Activated CD4-positive, CD25-positive, alpha-beta regulatory T cell treated with anti-CD3 and anti-CD28 coated beads, Interleukin-2, amount 50 U/mL, for 72 hours (primary cell): ENCODE data around the gene ABCA7.
"Not testable (repeated sequence)": the region's sequence is repeated elsewhere in the genome, so short reads cannot be mapped to it uniquely, and the experiment has no call there.

Experiments used
- DNase-seq: peaks from one replicate; pipeline ENCODE4 v3.0.0; 2021

ABCA7 gene

GRCh38 chr19:1018393-1018792 lies 21.5 kb upstream of the ABCA7 start:
- DNase-seq, result no peak

DNA sequence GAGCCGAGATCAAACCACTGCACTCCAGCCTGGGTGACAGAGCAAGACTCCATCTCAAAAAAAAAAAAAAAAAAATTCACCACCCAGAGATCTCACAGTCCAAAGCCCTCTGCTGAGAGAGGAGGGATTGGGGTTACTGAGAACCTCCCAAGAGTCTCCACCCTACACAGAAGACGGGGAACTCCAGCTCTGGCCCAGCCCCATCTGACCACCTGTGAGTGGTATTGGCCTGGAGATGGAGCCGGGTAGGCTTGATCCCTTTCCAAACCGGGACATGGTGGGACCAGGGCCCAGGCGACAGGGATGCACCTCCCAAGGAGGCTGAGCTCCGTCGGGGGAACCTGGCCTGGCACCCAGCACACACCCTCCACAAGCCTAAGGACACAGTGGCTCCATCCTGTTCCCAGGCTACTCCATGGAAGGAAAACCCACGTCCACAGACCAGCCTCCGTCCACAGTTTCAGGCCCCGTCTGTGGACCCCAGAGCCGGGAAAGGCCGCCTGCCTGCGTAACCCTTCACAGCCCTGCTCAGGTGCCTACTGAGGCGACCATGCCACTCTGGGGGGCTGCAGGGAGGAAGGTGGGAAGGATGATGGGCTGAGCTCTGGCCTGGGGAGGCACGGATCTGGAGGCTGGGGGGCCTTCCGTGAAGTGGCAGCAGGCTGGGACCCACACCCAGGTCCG lies 20.8 kb upstream of the ABCA7 start:
- no peak for DNase-seq

DNA sequence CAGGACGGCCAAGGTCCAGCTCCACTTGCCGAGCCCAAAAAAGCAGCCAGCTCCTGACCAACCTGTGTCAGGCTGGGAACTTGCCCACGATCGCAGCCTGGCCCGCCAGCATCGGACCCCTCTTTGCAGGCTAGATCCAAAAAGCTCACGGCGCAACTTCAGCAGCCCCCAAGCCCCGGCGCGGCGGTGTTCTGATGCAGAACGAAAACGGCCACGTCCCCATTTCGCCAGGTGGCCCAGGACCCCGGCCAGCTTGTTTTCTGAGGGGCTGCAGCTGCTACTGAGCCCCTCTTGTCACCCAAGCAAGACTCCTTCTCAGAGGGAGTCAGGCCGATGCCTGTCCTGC lies 20.3 kb upstream of the ABCA7 start:
- no peak for DNase-seq

DNA sequence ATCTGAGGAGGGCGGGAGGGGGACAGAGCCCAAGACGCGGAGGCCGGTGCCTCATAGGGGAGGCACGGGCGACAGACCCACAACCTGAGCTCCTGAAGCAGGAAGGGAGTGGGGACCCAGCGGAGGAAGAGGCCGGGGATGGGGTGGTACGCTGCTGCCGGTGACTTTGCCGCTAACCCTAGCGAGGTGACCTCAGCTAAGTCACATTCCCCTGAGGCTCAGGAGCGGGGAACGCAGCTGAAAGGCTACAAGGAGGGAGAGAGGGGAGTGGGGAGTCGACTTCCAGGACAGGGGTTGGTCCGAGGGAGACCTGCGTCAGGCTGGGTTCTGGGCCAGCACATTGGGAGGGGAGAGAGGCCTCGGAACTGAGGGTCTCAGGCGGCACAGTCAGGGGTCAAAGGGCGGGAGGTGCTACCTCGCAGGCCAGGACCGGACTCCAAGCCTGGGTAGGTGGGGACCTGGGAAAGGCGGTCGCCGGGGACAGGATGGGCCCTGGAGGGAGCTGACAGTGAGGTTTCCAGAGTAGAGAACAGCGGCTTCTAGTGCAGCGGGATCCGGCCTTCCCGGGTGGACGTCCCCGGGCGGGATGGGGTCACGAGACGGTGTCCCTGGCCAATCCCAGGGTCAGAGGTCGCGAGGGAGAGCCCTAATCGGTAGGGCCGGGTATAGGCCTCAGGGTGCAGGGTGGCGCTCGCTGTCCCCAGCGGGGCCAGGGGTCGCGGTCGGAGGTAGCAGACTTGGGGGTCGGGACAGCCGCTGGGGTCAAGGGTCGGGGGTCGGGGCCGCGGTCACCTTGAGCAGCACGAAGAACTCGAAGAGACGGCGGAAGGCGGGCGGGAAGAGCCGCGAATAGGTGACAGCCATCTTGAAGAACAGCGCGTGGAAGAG lies 19.7 kb upstream of the ABCA7 start:
- peak; percentile 47 for DNase-seq

DNA sequence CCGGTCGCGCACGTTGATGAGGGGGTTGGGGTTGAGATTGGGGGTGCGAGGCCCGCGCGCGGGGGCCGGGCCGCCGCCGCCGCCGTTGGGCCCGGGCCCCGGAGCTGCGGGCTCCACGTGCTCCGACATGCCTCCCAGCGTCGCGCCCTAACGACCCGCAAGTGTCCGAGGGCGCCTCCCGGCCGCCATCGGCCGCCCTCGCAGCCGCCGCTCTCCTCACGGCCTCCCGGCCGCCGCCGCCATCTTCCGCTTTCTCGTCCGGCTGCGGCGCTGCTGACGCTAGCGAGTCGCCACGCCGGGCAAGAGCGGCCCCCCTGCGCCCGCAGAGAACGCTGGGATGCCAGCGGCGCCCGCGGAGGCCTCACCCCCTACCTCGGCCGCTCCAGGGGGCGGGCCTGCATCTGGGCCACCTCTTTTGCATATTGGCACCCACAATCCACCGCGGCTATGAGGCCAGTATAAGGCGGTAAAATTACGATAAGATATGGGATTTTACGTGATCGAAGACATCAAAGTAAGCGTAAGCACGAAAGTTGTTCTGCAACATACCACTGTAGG lies 19.0 kb upstream of the ABCA7 start, which contains the start of gene TMEM259:
Gene TMEM259, minus strand, starts transcription at position 256 of the 558 bp plus-strand sequence. Its CDS starts 127 bp downstream, at position 129.
- peak; percentile 93 for DNase-seq

DNA sequence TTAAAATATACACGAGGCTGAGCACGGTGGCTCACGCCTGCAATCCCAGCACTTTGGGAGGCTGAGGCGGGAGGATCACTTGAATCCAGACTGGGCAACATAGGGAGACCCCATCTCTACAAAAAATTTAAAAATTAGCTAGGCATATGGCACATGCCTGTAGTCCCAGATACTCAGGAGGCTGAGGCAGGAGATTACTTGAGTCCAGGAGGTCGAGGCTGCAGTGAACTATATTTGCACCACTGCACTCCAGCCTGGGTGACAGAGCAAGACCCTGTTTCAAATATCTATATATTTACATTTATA lies 16.1 kb upstream of the ABCA7 start:
- DNase-seq, result not testable (repeated sequence)

GRCh38 chr19:1025080-1025479 lies 14.8 kb upstream of the ABCA7 start:
- DNase-seq, result not testable (repeated sequence)

GRCh38 chr19:1025960-1026782 lies 13.7 kb upstream of the ABCA7 start, which contains the start of gene CNN2:
Gene CNN2 (plus strand): TSS chr19:1026608. CDS start chr19:1026662, 54 bp downstream.
- DNase-seq, result peak; percentile 74

DNA sequence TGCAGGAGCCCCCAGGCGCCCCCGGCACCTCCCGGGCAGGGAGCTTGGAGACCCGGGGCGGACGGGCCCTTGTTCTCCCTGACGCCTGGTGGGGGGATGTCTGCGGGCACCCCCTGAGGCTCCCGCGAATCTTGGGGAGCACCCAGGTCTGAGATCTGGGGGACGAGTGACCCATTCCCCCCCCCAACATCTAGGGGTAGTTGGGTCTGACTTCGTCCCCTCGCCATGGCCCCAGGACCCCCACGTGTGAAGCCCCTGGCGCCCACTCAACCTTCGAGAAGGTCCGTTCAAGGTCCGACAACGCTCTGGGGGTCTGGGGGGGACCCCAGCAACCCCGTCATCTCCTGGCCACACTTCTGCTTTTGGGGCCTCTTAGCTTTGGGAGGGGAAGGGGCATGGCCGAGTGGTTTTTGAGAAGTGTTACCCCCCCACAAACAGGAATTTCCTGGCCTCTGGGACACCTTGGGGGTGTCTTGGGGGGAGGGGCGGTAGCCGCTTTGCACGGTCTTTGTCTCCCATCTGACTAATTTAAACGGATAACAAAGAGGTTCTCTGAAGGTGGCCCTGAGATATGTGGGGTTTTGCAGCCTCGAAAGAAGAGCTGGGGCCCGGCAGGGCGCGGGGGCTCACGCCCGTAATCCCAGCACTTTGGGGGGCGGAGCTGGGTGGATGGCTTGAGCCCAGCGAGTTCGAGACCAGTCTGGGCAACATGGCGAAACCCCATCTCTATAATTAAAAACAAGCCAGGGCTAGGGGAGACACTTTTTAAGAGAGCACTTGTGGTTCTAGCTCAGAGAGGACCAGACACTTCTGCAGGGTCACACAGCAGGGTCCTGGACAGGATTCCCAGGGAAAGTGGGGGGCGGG lies 12.9 kb upstream of the ABCA7 start:
- DNase-seq, result no peak

- DNase-seq, result no peak
These were observed 12.3 kb upstream of the ABCA7 start for GRCh38 chr19:1027650-1028061.

- peak; percentile 67 for DNase-seq
These were observed 11.6 kb upstream of the ABCA7 start for GRCh38 chr19:1028062-1028926.

- no peak for DNase-seq
These were observed 7.5 kb upstream of the ABCA7 start for GRCh38 chr19:1032264-1032867.

DNA sequence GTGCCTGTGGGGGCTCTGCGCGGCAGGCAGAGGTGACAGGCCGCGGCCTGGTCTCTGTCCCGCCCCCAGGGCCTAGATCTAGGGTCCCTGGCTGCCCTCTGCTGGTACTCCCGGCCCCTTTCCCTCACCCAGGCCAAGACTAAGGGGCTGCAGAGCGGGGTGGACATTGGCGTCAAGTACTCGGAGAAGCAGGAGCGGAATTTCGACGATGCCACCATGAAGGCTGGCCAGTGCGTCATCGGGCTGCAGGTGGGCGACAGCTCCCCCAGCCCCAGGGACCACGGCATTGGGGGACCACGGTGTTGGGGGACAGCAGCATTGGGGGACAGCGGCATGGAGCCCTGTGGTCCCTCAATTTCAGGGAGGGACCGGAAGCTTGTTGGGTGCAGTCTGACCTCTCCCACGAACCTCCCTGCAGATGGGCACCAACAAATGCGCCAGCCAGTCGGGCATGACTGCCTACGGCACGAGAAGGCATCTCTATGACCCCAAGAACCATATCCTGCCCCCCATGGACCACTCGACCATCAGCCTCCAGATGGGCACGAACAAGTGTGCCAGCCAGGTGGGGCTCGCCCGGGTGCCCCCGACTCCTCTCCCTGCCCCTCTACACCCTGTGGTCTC lies 3.8 kb upstream of the ABCA7 start:
- DNase-seq, result no peak

DNA sequence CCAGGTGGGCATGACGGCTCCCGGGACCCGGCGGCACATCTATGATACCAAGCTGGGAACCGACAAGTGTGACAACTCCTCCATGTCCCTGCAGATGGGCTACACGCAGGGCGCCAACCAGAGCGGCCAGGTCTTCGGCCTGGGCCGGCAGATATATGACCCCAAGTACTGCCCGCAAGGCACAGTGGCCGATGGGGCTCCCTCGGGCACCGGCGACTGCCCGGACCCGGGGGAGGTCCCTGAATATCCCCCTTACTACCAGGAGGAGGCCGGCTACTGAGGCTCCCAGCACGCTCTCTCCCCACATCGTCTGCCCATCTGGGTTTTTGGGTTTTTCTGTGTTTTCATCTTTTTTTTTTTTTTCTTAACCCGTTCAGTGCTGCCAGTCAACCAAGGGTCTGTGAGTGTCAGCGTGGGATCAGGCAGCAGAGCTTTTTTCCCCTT lies 2.3 kb upstream of the ABCA7 start:
- no peak for DNase-seq

- DNase-seq, result no peak
These were observed 795 bp upstream of the ABCA7 start for GRCh38 chr19:1038978-1039645.

DNA sequence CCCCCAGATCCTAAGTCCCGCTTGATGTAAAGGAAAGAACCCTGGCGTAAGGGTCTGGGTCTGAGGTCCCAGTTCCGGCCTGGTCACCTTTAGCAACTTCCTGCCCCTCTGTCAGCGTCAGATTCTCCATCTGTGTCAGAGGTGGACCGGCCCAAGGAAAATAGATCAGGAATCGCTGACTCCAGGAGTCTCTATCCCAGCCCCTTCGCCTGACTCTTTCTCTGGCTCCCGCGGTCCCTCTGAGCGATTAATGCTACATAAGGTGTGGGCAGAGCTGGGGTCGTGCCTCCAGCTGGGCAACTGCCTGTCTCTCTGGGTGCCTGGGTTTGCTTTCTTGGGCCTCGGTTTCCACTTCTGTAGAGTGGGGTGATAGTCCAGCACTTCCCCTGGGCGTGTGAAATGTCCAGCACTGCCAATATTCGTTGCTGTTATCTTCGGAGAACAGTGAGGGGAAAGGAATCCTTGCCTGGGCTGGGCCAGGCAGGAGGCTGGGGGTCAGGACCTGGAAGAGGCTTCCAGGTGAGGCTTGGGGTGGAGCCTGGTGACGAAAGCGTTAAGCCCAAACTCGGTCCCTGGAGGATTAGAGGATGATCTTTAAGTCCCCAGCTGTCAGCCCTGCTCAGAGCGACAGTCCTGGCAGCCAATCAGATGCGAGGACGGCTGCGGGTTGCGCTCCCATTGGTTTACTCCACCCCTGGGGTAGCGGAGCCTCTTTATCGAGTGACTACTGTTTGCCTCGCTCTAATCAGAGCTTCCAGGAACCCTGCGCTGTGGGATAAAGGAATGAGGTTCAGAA lies 767 bp downstream of the ABCA7 start:
- peak; percentile 90 for DNase-seq

GRCh38 chr19:1041272-1041834 lies 1.4 kb downstream of the ABCA7 start:
- DNase-seq, result no peak
